NT2/D1 (cell line): Measurements from ENCODE around the gene TMEM63C.

Experiments
- SUZ12 ChIP-seq: IDR thresholded peaks from 2 replicates; pipeline ENCODE4 v1.6.1; 2011; ENCODE audit not compliant: insufficient read length, insufficient read depth; ENCODE audit errors: extremely low read depth
- YY1 ChIP-seq: IDR thresholded peaks from 2 replicates; pipeline ENCODE4 v1.6.1; 2011; ENCODE audit not compliant: insufficient read length, insufficient read depth

GRCh38 chr14:77203611-77204458, 22.2 kb downstream of the TMEM63C start:
- TF ChIP-seq SUZ12 (no peak), YY1 (no peak)
